Type B pancreatic cell (in vitro differentiated cells): ENCODE data around the gene PRDM16. TPM values are rescaled to one million over a fixed set of nuclear protein-coding genes. Genes with fewer than 3 reads are reported as not detected.
A peak's percentile ranks its signal among the peaks of the same experiment; 100 is the strongest.

ENCODE experiments used
- DNase-seq: peaks from one replicate; pipeline ENCODE4 v3.0.0; 2021; ENCODE audit warnings: mixed read lengths; ENCODE audit not compliant: unreplicated experiment; ENCODE audit errors: extremely low spot score
- H3K27ac Mint-ChIP-seq: 2 replicates; pipeline ENCODE4 v1.8.0; 2021; ENCODE audit warnings: mild to moderate bottlenecking, mixed read lengths
- H3K27me3 Mint-ChIP-seq: 2 replicates; pipeline ENCODE4 v1.8.0; 2021; ENCODE audit warnings: mixed read lengths
- H3K36me3 Mint-ChIP-seq: 2 replicates; pipeline ENCODE4 v1.8.0; 2021; ENCODE audit warnings: mixed read lengths
- H3K4me1 Mint-ChIP-seq: one replicate; pipeline ENCODE4 v1.8.0; 2021; ENCODE audit warnings: mixed read lengths; ENCODE audit not compliant: unreplicated experiment
- H3K4me3 Mint-ChIP-seq: 2 replicates; pipeline ENCODE4 v1.8.0; 2021; ENCODE audit warnings: mild to moderate bottlenecking, mixed read lengths
- H3K9me3 Mint-ChIP-seq: 2 replicates; pipeline ENCODE4 v1.8.0; 2021; ENCODE audit warnings: mixed read lengths
- CTCF ChIP-seq: fragments of 200-600 bp; sonication (generic); conservative IDR thresholded peaks from 2 replicates; pipeline ENCODE4 v1.5.0; 2021; ENCODE audit warnings: antibody characterized with exemption, mild to moderate bottlenecking
- total RNA-seq: library from RNA; stranded (reverse); gene quantifications from 2 replicates; pipeline ENCODE4 v1.2.1, GENCODE V29; 2021; ENCODE audit warnings: low replicate concordance

The PRDM16 gene
- total RNA-seq, 1 donor from 2014 or later: 23.6 TPM

- no peak for DNase-seq
- H3K4me1 Mint-ChIP-seq: peaks cover 9% of the 10 kb centered on the region
- no peaks in the 10 kb centered on the region for H3K9me3 Mint-ChIP-seq
- no peak overlapping the region for H3K27ac Mint-ChIP-seq
- H3K36me3 Mint-ChIP-seq: no peaks in the 10 kb centered on the region
- H3K4me3 Mint-ChIP-seq: no peak overlapping the region
- no peak for TF ChIP-seq CTCF
- peaks cover 3% of the 10 kb centered on the region for H3K27me3 Mint-ChIP-seq
These were observed 33.6 kb downstream of the PRDM16 start for GRCh38 chr1:3102641-3103040.

DNA sequence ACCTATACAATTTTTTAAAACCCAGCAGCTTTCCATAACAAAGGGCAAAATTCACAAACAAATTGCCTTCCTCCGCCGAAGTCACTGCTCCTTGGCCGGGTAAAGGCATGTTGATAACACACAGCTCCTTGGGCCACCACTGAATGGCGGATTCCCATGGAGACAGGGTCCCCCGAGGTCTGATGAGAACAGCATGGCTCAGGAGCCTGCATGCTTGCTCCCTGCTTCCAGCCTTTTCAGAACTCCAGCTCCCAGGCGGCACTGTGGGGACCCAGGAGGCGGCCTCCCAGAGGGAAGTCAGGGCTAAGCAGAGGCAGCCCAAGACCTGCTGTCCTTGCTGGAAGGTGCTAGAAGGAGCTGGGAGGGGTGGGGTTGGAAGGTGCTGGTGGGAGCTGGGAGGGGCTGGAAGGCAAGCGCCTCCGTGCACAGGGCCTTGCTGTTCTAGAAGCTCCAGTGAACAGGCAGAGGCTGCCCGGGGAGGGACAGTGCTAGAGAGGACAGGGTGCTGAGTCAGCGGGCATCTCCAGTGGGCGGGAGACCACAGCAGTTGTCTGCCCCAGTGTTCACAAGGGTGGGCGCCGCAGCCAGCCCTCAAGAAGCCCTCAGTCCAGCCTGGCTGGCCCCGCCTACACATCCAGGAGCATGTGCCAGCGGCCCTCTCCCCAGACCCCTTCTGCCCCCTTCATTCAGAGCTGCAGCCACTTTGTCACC lies 35.1 kb downstream of the PRDM16 start:
- DNase-seq: no peak
- Mint-ChIP-seq H3K36me3 (peaks cover 3% of the 10 kb centered on the region), H3K27me3 (peaks cover 10% of the 10 kb centered on the region), H3K27ac (no peak overlapping the region), H3K4me3 (no peak overlapping the region), H3K9me3 (no peaks in the 10 kb centered on the region), H3K4me1 (peaks cover 10% of the 10 kb centered on the region)
- TF ChIP-seq CTCF: no peak

DNA sequence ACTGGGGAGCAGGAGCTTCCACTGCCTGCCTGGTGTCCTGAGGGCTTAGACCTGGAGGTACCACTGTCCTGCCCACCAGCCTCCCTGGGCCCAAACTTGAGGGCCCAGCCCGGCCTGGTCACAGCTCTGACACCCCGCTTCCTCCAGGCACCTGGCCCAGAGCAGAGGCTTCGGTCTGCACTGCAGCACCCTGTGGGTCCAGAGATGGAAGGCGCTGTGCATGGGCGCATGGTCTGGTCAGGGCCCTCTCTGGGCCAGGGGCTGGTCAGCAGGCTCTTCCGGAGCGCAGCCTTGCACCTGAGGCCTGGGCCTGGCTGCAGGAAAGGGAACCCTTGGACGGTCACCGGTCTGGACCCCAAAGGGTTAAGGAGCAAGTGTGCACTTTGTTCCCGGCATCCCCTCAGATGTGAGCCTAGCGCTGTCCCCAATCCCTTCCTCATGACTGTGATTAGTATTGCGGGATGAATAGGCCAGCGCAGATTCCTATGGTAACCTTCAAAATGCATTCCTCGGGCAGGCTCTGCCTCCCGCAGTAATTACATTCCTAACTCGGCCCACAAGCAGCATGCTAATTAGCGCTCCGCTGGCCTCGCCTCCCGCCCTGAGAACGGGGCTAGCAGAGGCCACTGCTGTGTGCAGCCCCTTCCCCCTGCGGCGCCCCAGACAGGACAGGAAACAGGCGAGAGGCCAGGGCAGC lies 36.3 kb downstream of the PRDM16 start:
- H3K27me3 Mint-ChIP-seq: peaks cover 15% of the 10 kb centered on the region
- H3K4me3 Mint-ChIP-seq: peak overlapping the region; percentile 58
- H3K4me1 Mint-ChIP-seq: peaks cover 16% of the 10 kb centered on the region
- peaks cover 3% of the 10 kb centered on the region for H3K36me3 Mint-ChIP-seq
- no peak for TF ChIP-seq CTCF
- H3K27ac Mint-ChIP-seq: peak overlapping the region; percentile 48
- no peaks in the 10 kb centered on the region for H3K9me3 Mint-ChIP-seq
- DNase-seq: no peak

DNA sequence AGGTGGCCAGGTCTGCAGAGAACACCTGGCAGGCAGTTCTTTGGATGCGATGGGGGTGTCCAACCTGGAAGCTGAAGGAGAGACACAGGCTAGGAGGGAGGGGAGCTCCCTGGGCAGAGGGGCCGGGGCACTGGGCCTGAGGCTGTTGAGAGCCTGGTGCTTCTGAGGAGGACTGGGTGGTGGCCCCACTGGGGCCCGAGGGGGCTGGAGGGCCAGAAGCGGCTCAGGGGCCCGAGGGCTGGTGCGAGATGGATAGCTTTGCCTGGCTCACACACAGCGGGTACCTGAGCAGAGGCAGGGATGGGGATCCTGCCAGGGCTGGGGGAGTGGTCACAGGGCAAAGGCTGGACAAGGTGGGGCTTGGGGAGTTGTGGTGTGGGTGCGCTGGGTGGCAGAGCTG lies 37.2 kb downstream of the PRDM16 start:
- H3K27me3 Mint-ChIP-seq: peaks cover 15% of the 10 kb centered on the region
- no peak for DNase-seq
- H3K36me3 Mint-ChIP-seq: peaks cover 3% of the 10 kb centered on the region
- H3K4me3 Mint-ChIP-seq: no peak overlapping the region
- H3K9me3 Mint-ChIP-seq: no peaks in the 10 kb centered on the region
- TF ChIP-seq CTCF: no peak
- peaks cover 23% of the 10 kb centered on the region for H3K4me1 Mint-ChIP-seq
- H3K27ac Mint-ChIP-seq: no peak overlapping the region

GRCh38 chr1:3107201-3107600 lies 38.2 kb downstream of the PRDM16 start:
- no peak overlapping the region for H3K27ac Mint-ChIP-seq
- peaks cover 30% of the 10 kb centered on the region for H3K4me1 Mint-ChIP-seq
- TF ChIP-seq CTCF: no peak
- H3K4me3 Mint-ChIP-seq: no peak overlapping the region
- peaks cover 20% of the 10 kb centered on the region for H3K27me3 Mint-ChIP-seq
- peaks cover 3% of the 10 kb centered on the region for H3K36me3 Mint-ChIP-seq
- H3K9me3 Mint-ChIP-seq: no peaks in the 10 kb centered on the region
- no peak for DNase-seq
